Frontal cortex (tissue), 4 donors: ENCODE measurements around the gene SEMA6D. TPM values are rescaled to one million over a fixed set of nuclear protein-coding genes. Genes with fewer than 3 reads are reported as not detected.
"Not testable (repeated sequence)": the region's sequence is repeated elsewhere in the genome, so short reads cannot be mapped to it uniquely, and the experiment has no call there.

ENCODE experiments used
- DNase-seq, 2 donors: peaks; one replicate each; pipeline ENCODE4 v3.0.0; 2012; ENCODE audit warnings: low spot score in 2 of 2
- FAIRE-seq: peaks from 2 replicates; lab custom pipeline; 2012; peaks lifted over from hg19 to GRCh38; lab: Jason Lieb, UNC
- total RNA-seq: library from RNA; depleted of rRNA; stranded (reverse); fragments of >200 nt; gene quantifications from one replicate; pipeline ENCODE4 v1.2.3, GENCODE V29; 2014
- donor health status: control.
- donor health status: control.
- donor health status: control.

Gene SEMA6D
- total RNA-seq, 1 donor from 2014 or later, result 49.3 TPM

- FAIRE-seq, DNase-seq: not testable (repeated sequence)
Observed at GRCh38 chr15:47738144-47738825, 21.0 kb downstream of the SEMA6D start.

DNA sequence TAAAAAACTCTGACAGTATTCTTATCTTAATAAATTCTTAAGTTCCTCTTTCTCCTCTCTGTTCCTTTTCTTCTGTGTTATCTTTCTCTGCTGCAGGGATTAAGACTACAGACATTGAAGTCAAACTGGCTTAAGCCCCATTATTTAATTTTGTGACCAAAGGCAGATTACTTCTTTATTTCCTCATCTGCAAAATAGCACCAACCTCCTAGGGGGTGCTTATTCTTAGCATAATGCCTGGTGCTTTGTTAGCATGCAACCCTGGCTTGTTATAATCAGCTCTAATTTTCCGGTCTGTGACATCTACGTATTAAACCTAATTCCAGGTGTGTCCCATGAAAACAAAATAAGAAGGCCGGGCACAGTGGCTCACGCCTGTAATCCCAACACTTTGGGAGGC lies 23.8 kb downstream of the SEMA6D start:
- no peak for FAIRE-seq
- DNase-seq, result no peak

DNA sequence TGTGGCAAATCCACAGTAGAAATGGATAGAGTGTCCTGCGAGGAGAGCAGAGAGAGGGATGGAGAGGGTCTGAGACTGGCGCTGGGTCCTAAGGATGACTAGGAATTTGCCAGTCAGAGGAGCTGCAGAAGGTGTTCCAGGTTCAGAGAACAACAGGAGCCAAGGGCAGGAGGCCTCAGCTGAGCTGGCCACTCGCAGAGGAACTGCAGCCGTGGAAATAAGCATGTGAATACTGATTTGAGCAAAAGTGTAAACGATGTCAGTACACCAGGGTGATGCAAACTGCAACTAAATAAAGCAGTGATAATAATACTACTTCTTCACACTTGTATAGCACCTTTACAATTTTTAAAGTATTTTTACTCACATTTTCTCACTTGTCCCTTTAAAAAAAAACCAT lies 24.6 kb downstream of the SEMA6D start:
- DNase-seq (no peak), FAIRE-seq (no peak)

DNA sequence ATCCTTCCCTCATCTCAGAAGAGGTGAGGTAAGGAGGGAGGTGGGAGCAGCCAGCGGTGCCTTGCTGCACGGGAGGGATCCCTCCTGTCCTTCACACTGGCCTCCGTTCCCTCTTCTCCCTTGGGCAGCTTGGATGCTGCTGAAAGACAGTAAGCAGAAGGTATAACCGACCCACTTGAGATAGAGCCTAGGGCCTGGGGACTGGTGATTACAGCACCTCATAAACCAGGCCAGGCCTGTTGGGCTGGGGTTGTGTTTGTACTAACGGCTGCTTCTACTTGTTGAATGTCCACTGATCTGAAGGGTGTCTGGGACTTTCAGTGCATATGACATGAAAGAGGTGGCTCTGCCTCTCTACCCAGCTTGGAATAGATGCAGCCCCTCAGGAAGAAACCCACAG lies 25.0 kb downstream of the SEMA6D start:
- DNase-seq (no peak), FAIRE-seq (no peak)

DNA sequence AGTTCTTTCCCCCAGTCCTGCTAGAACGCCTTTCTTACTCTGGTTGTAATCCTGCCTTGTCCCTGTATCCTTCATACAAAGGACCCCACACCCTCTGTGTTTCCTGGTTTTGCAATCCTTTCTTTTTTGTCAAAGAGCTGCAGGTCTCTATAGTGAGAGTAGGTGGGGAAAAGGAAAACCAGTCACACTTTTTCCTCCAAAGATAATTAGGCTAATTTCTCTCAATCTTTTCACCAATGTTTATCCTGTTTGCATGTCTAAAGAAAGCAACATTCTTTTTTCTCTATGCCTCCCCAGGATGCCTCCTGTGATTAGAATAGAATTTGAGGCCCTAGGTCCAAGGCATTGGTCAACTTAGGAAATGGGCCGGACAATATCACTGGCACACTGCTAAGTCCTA lies 25.4 kb downstream of the SEMA6D start:
- FAIRE-seq, result no peak

GRCh38 chr15:47743385-47743784 lies 26.1 kb downstream of the SEMA6D start:
- FAIRE-seq, result no peak
- no peak for DNase-seq

More for the DNA sequence above, 25.4 kb downstream of the SEMA6D start:
- no peak for DNase-seq

DNA sequence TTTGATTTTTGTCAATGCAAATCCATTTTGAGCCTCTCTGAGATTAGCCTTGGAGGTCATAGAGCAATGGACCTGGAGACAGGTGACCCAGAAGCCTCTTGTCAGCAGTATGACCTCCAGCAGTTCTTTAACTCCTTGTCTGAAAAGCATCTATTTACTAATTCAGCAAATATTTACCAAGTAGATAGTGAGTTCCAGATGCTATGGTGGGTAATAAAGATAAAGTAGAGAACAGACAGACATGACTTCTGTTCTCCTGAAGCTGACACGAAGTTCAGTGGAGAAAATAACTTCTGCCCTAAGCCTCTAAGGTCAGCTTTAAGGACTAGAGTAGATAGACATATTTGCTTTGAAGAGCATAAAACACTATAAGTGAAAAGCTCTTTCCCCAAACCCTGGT lies 26.6 kb downstream of the SEMA6D start:
- DNase-seq (no peak), FAIRE-seq (no peak)

GRCh38 chr15:47744496-47744895 lies 27.2 kb downstream of the SEMA6D start:
- DNase-seq (no peak), FAIRE-seq (no peak)

GRCh38 chr15:47744973-47745372 lies 27.7 kb downstream of the SEMA6D start:
- FAIRE-seq (no peak), DNase-seq (no peak)

DNA sequence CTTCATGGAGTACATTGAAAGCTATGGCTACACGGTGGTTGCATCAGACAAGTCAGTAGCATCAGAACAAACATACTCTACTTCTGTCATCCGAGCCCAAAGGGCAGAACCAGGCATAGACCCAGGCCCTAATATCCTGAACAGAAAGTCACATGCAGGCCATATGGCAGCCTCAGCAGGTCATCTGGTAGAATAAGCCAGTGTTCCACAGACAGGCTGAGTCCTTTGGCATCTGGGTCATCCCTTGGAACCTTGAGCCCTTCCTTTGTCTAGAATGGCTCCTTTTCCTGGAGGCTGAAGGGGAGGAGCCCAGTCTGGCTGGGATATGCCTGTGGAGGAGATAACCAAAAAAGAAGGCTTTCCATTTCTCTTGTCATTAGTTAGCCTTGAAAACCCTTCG lies 29.2 kb downstream of the SEMA6D start:
- DNase-seq (no peak), FAIRE-seq (no peak)

- FAIRE-seq, result no peak
- DNase-seq, result no peak
Observed at GRCh38 chr15:47750030-47750739, 32.9 kb downstream of the SEMA6D start.

DNA sequence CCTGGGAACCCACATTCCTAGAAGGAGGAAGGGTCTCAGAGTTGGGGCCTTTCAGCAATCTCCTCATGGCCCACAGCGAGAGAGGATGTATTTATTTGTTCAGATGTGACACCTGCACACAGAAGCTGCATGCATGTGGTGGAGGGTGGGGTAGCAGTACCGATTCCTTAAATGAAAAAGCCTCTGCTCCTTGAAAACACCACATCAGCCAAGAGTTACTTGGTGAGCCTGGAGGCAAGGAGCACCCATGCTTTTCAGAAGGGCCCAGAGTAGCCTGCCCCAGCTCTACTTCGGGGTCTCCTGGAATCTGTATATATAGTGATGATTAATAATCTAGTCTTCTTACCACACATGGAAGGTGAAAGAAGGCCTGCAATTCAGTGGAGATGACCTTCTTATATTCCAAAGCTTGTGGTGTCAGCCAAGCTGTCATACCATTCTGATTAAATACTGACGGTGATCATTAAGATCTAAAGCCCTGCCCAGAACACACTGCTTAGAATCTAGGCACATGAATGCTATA lies 33.5 kb downstream of the SEMA6D start:
- no peak for DNase-seq
- no peak for FAIRE-seq

GRCh38 chr15:47753591-47753990 lies 36.3 kb downstream of the SEMA6D start:
- DNase-seq (no peak), FAIRE-seq (no peak)

GRCh38 chr15:47754312-47754711 lies 37.0 kb downstream of the SEMA6D start:
- FAIRE-seq, result no peak
- no peak for DNase-seq

DNA sequence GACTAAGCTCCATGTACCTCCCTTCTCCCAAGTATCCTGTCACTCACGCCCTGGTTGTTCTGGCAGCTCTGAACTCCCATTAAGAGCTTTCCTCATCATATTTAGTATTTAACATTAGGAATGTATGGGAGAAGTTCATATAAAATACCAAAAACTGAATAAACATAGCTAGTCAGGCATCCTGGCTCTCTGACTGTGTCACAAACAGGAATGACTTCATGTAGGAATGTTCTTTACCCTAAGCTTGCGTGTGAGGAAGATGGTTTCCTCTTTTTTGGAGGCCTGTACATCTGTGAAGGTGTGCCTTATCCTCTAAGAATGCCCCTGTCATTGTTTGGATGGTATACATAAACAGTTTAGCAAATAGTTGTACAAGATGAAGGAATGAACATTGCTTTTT lies 38.6 kb downstream of the SEMA6D start:
- FAIRE-seq (no peak), DNase-seq (no peak)

GRCh38 chr15:47756872-47757271 lies 39.6 kb downstream of the SEMA6D start:
- DNase-seq (no peak), FAIRE-seq (no peak)

- DNase-seq, result no peak
- FAIRE-seq, result no peak
Observed at GRCh38 chr15:47757331-47757730, 40.0 kb downstream of the SEMA6D start.

DNA sequence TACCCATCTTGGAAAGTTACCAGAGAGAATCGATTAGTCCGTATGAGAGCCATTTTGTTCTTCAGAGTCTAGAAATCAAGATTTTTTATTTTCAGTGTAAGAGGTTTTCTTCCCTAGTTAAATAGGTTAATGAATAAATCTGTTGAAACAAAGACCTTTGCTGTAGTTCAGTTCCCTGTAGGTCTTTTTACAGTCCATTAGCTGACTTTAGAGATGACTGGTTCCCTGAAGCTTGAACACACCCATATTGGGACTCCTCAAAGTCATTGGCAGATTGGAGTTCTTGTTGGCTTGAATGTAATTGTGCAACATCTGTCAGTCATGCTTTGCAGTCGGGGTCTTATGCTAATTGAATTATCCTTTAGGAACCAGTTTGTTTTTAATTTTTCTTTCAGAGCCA lies 45.3 kb downstream of the SEMA6D start:
- FAIRE-seq (no peak), DNase-seq (no peak)

DNA sequence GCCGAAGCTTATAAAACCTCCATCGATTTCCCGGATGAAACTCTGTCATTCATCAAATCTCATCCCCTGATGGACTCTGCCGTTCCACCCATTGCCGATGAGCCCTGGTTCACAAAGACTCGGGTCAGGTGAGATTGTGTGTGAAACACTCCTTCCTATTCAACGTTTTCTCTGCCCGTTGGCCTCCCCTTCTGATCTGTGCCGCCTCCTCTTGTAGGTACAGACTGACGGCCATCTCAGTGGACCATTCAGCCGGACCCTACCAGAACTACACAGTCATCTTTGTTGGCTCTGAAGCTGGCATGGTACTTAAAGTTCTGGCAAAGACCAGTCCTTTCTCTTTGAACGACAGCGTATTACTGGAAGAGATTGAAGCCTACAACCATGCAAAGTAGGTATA lies 47.4 kb downstream of the SEMA6D start:
- no peak for FAIRE-seq
- DNase-seq, result no peak

GRCh38 chr15:47766406-47766805 lies 49.1 kb downstream of the SEMA6D start:
- no peak for FAIRE-seq
- no peak for DNase-seq

DNA sequence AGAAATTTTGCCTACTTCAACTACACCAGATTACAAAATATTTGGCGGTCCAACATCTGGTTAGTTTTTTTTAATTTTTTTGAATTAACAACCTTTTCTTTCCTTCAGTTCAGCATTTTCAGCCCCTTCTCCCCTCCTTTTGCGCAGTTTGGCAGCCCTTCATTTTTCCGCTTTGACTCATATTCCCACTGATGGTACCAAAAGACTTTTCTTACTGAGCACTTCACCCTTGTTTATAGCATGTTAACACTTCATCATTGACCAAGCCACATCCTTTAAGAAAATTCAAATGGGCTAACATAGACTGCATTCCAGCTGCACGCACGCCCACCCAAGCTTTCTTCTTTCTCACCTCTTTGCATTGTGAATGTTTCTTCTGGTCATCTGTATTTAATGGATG lies 49.7 kb downstream of the SEMA6D start:
- FAIRE-seq (no peak), DNase-seq (no peak)
